K562 (cell line): ENCODE data around the gene PPP4R1. TPM values are rescaled to one million over a fixed set of nuclear protein-coding genes. Genes with fewer than 3 reads are reported as not detected.

Source experiments
- ATAC-seq: fragments of 200-7000 bp; cut with Tn5 transposase; 3 replicates; pipeline ENCODE4 v1.9.1; 2020; ENCODE audit warnings: moderate library complexity
- BruUV-seq: library from RNA; stranded (reverse); fragments of 400-500 nt; replicated peaks from 2 replicates; lab custom pipeline; 2021; lab: Mats Ljungman, UMichigan
- CTCF ChIA-PET: fragments of 300-600 bp; formaldehyde crosslinking; extraction: SDS; loops from one replicate; lab custom pipeline; 2021; ENCODE audit warnings: low intra/inter-chr PET ratio; lab: Yijun Ruan, JAX
- POLR2A ChIA-PET: fragments of 300-600, 350-650 bp; sonication (Branson Sonifier 250); formaldehyde crosslinking; extraction: SDS; loops from one replicate; lab custom pipeline; 2021; ENCODE audit warnings: antibody characterized with exemption, inconsistent platforms; lab: Yijun Ruan, JAX
- DNase-seq, 4 experiments: peaks; one replicate each; pipeline versions ENCODE4 v3.0.0 to v3.0.0-alpha.2; 2011 to 2018; ENCODE audit warnings: low spot score in 3 of 4, mixed read lengths in 3 of 4; ENCODE audit errors: extremely low read depth in 1 of 4
- FAIRE-seq: peaks from 2 replicates; lab custom pipeline; 2011; peaks lifted over from hg19 to GRCh38; lab: Jason Lieb, UNC
- H2AFZ ChIP-seq: 2 replicates; pipeline ENCODE4 v1.6.0; 2011; ENCODE audit warnings: low read depth, low read length, control low read depth, inconsistent platforms
- H3K27ac ChIP-seq: fragments of 200-600 bp; 3 replicates; pipeline ENCODE4 v1.8.0; 2011; ENCODE audit warnings: low read depth, mild to moderate bottlenecking, control low read depth, inconsistent platforms, low read length, moderate library complexity, mixed read lengths; ENCODE audit errors: extremely low read depth
- H3K27me3 ChIP-seq, 2 experiments: fragments of 300-600 bp in 1 of 2; 2 replicates in 1 of 2; 3 replicates in 1 of 2; pipeline versions ENCODE4 v1.6.0 to v1.8.0; 2011; ENCODE audit warnings: inconsistent platforms in 2 of 2, low read length in 2 of 2, mild to moderate bottlenecking in 1 of 2, mixed read lengths in 1 of 2, moderate library complexity in 1 of 2; ENCODE audit not compliant: control insufficient read depth in 2 of 2, insufficient read depth in 2 of 2
- H3K36me3 ChIP-seq: fragments of 300-600 bp; 3 replicates; pipeline ENCODE4 v1.8.0; 2011; ENCODE audit warnings: mild to moderate bottlenecking, low read length, inconsistent platforms; ENCODE audit not compliant: control insufficient read depth, insufficient read depth
- H3K4me1 ChIP-seq, 2 experiments: fragments of 200-600 bp in 1 of 2; replicated peaks in 1 of 2; 2 replicates in 1 of 2; 3 replicates in 1 of 2; pipeline versions ENCODE4 v1.5.1 to v1.8.0; 2011; ENCODE audit warnings: inconsistent platforms in 2 of 2, low read length in 2 of 2, mild to moderate bottlenecking in 1 of 2, mixed read lengths in 1 of 2, moderate library complexity in 1 of 2; ENCODE audit not compliant: control insufficient read depth in 2 of 2, insufficient read depth in 2 of 2
- H3K4me2 ChIP-seq: 2 replicates; pipeline ENCODE4 v1.6.1; 2011; ENCODE audit warnings: low read length, control low read depth, inconsistent platforms, mixed read lengths; ENCODE audit not compliant: insufficient read depth
- H3K4me3 ChIP-seq: fragments of 200-600 bp; sonication (generic), shearing (Covaris generic); 2 replicates; pipeline ENCODE4 v1.5.1; 2016; ENCODE audit warnings: control low read depth, inconsistent platforms
- H3K79me2 ChIP-seq: fragments of 200-600 bp; 3 replicates; pipeline ENCODE4 v1.8.0; 2011; ENCODE audit warnings: low read length, inconsistent platforms; ENCODE audit not compliant: control insufficient read depth, insufficient read depth
- H3K9ac ChIP-seq, 2 experiments: 2 replicates each; pipeline versions ENCODE4 v1.6.0 to v1.6.1; 2011; ENCODE audit warnings: low read depth in 2 of 2, low read length in 2 of 2, control low read depth in 1 of 2, inconsistent platforms in 1 of 2, mild to moderate bottlenecking in 1 of 2, mixed read lengths in 1 of 2; ENCODE audit not compliant: insufficient read depth in 1 of 2
- H3K9me1 ChIP-seq: one replicate; pipeline ENCODE4 v1.6.0; 2011; ENCODE audit warnings: inconsistent platforms, mild to moderate bottlenecking, low read length, moderate library complexity; ENCODE audit not compliant: control insufficient read depth, insufficient read depth
- H3K9me3 ChIP-seq: replicated peaks from 2 replicates; pipeline ENCODE4 v1.5.1; 2011; ENCODE audit warnings: low read depth, low read length, inconsistent platforms; ENCODE audit not compliant: control insufficient read depth, insufficient read depth
- H4K20me1 ChIP-seq: replicated peaks from 2 replicates; pipeline ENCODE4 v1.6.1; 2011; ENCODE audit warnings: low read length, inconsistent platforms, mixed read lengths; ENCODE audit not compliant: control insufficient read depth, insufficient read depth
- ATF1 ChIP-seq, 2 experiments: fragments of 450-650 bp in 1 of 2; IDR thresholded peaks; 2 replicates each; pipeline ENCODE4 v1.6.1; 2016; ENCODE audit warnings: missing compliant biosample characterization in 1 of 2, missing genetic modification characterization in 1 of 2
- DACH1 ChIP-seq: fragments of 450-650 bp; IDR thresholded peaks from 2 replicates; pipeline ENCODE4 v1.6.1; 2018; ENCODE audit not compliant: partially characterized antibody
- HDAC1 ChIP-seq, 2 experiments: fragments of 450-650 bp; IDR thresholded peaks; 2 replicates each; pipeline ENCODE4 v1.6.1; 2016 to 2017; ENCODE audit warnings: inconsistent platforms in 1 of 2, mild to moderate bottlenecking in 1 of 2, moderate library complexity in 1 of 2
- SMAD2 ChIP-seq: fragments of 150-350 bp; IDR thresholded peaks from 2 replicates; pipeline ENCODE4 v1.6.1; 2014; ENCODE audit warnings: low read depth, mild to moderate bottlenecking, low read length
- SPI1 ChIP-seq: IDR thresholded peaks from 2 replicates; pipeline ENCODE4 v1.6.1; 2011; ENCODE audit warnings: low read depth, low read length, control low read depth, borderline replicate concordance
- ZC3H11A ChIP-seq: IDR thresholded peaks from 2 replicates; pipeline ENCODE4 v1.6.1; 2012; ENCODE audit warnings: low read depth, low read length, improper control_type of control experiment
- ZNF121 ChIP-seq: sonication (generic); formaldehyde crosslinking; conservative IDR thresholded peaks from 2 replicates; pipeline ENCODE4 v1.8.0; 2022; ENCODE audit warnings: missing genetic modification reagents
- ZNF253 ChIP-seq: fragments of 250-450 bp; sonication (Bioruptor Pico); conservative IDR thresholded peaks from 2 replicates; pipeline ENCODE4 v1.6.1; 2021; ENCODE audit warnings: mild to moderate bottlenecking
- in situ Hi-C: fragments of 300-500 bp; cut with MboI; formaldehyde crosslinking; loops from 4 replicates; pipeline ENCODE4 v1.15.0; 2018; ENCODE audit warnings: inconsistent platforms, mixed read lengths
- intact Hi-C: fragments of 100-400 bp; cut with micrococcal nuclease; formaldehyde crosslinking; loops from 2 replicates; pipeline ENCODE4 v1.14.2; 2022
- polyA plus RNA-seq, 8 experiments: library from polyadenylated mRNA; depleted of rRNA in 4 of 8; stranded (reverse) in 5 of 8; unstranded in 3 of 8; fragments of >200 nt; fragmentation: Nextera tagmentation in 2 of 8; fragmentation: Illumina TruSeq in 1 of 8; extraction: Ambion mirVana in 2 of 8; extraction: Trizol in 1 of 8; gene quantifications; 2 replicates each; pipeline versions ENCODE4 v1.2.1 to v1.2.3, GENCODE V29; 2011 to 2014; ENCODE audit warnings: inconsistent platforms in 1 of 8, missing spikeins in 1 of 8
- total RNA-seq, 7 experiments: library from RNA; depleted of rRNA in 6 of 7; stranded (reverse); fragments of >200 nt in 6 of 7; fragmentation: Illumina TruSeq in 2 of 7; extraction: Trizol in 2 of 7; gene quantifications; 2 replicates each; pipeline versions ENCODE4 v1.2.1 to v1.2.3, GENCODE V29; 2011 to 2021; ENCODE audit warnings: low replicate concordance in 1 of 7
- TF ChIP-seq, protein P1 (sequence below): IDR thresholded peaks from 2 replicates; pipeline ENCODE4 v1.6.1; 2011; ENCODE audit warnings: borderline replicate concordance, low read depth, mild to moderate bottlenecking, moderate library complexity, low read length; ENCODE audit not compliant: insufficient read depth, poor library complexity, severe bottlenecking
- TF ChIP-seq, protein P2 (sequence below): IDR thresholded peaks from 3 replicates; pipeline ENCODE4 v1.6.1; 2011; ENCODE audit warnings: borderline replicate concordance, mild to moderate bottlenecking, moderate library complexity; ENCODE audit not compliant: insufficient read length; ENCODE audit errors: extremely low read depth
- TF ChIP-seq, protein P3 (sequence below): fragments of 250-450 bp; sonication (Bioruptor Pico); IDR thresholded peaks from 2 replicates; pipeline ENCODE4 v1.4.0; 2020; ENCODE audit warnings: borderline replicate concordance
- TF ChIP-seq, protein P4 (sequence below), 2 experiments: fragments of 450-650 bp; IDR thresholded peaks; 2 replicates each; pipeline ENCODE4 v1.6.1; 2016
- TF ChIP-seq, protein P5 (sequence below): fragments of 450-650 bp; IDR thresholded peaks from 2 replicates; pipeline ENCODE4 v1.6.1; 2016; ENCODE audit warnings: low read depth, mild to moderate bottlenecking, moderate library complexity

PPP4R1 gene
- total and polyA plus RNA-seq, 9 of the 15 experiments (the other 6 are each of a cell fraction or from before 2014, with no cell fraction given), result 23.5 to 136 (median 84.5) TPM

- Histone ChIP-seq H4K20me1 (no peaks in the 10 kb centered on the region), H3K9me3 (no peaks in the 10 kb centered on the region), H3K27me3 (no peaks in the 10 kb centered on the region), H3K4me1 (no peaks in the 10 kb centered on the region), H3K27ac (no peak overlapping the region), H3K4me3 (no peak overlapping the region), H3K9me1 (no peaks in the 10 kb centered on the region), H3K4me2 (no peak overlapping the region), H3K79me2 (no peaks in the 10 kb centered on the region), H3K36me3 (peaks cover 83% of the 10 kb centered on the region), H3K9ac (no peak overlapping the region), H2AFZ (no peak overlapping the region)
- POLR2A ChIA-PET, result interaction anchor here (0.6 to 1.3 kb wide), 2 partner anchors 8 to 11 kb away, joined by 3 read pairs; no protein-coding TSS in a partner anchor
- in situ Hi-C loops (no loop called here), intact Hi-C loops (no loop called here)
- BruUV-seq, result no TSS peak
- FAIRE-seq (no peak), ATAC-seq (no peak), DNase-seq (no peak)
- no peak for TF ChIP-seq ZC3H11A
- TF ChIP-seq, protein P1, sequence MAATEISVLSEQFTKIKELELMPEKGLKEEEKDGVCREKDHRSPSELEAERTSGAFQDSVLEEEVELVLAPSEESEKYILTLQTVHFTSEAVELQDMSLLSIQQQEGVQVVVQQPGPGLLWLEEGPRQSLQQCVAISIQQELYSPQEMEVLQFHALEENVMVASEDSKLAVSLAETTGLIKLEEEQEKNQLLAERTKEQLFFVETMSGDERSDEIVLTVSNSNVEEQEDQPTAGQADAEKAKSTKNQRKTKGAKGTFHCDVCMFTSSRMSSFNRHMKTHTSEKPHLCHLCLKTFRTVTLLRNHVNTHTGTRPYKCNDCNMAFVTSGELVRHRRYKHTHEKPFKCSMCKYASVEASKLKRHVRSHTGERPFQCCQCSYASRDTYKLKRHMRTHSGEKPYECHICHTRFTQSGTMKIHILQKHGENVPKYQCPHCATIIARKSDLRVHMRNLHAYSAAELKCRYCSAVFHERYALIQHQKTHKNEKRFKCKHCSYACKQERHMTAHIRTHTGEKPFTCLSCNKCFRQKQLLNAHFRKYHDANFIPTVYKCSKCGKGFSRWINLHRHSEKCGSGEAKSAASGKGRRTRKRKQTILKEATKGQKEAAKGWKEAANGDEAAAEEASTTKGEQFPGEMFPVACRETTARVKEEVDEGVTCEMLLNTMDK, result no peak
- no peak for TF ChIP-seq DACH1
- TF ChIP-seq, protein P2, sequence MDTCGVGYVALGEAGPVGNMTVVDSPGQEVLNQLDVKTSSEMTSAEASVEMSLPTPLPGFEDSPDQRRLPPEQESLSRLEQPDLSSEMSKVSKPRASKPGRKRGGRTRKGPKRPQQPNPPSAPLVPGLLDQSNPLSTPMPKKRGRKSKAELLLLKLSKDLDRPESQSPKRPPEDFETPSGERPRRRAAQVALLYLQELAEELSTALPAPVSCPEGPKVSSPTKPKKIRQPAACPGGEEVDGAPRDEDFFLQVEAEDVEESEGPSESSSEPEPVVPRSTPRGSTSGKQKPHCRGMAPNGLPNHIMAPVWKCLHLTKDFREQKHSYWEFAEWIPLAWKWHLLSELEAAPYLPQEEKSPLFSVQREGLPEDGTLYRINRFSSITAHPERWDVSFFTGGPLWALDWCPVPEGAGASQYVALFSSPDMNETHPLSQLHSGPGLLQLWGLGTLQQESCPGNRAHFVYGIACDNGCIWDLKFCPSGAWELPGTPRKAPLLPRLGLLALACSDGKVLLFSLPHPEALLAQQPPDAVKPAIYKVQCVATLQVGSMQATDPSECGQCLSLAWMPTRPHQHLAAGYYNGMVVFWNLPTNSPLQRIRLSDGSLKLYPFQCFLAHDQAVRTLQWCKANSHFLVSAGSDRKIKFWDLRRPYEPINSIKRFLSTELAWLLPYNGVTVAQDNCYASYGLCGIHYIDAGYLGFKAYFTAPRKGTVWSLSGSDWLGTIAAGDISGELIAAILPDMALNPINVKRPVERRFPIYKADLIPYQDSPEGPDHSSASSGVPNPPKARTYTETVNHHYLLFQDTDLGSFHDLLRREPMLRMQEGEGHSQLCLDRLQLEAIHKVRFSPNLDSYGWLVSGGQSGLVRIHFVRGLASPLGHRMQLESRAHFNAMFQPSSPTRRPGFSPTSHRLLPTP, result no peak
- no peak for TF ChIP-seq ZNF121 (CRISPR knock-in tag)
- TF ChIP-seq, protein P3, sequence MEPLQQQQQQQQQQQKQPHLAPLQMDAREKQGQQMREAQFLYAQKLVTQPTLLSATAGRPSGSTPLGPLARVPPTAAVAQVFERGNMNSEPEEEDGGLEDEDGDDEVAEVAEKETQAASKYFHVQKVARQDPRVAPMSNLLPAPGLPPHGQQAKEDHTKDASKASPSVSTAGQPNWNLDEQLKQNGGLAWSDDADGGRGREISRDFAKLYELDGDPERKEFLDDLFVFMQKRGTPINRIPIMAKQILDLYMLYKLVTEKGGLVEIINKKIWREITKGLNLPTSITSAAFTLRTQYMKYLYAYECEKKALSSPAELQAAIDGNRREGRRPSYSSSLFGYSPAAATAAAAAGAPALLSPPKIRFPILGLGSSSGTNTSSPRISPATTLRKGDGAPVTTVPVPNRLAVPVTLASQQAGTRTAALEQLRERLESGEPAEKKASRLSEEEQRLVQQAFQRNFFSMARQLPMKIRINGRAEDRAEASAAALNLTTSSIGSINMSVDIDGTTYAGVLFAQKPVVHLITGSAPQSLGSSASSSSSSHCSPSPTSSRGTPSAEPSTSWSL, result no peak
- no peak for TF ChIP-seq ATF1 (CRISPR knock-in tag; IDR thresholded peaks at IDR 0.05)
- no peak for TF ChIP-seq ATF1 (tag; IDR thresholded peaks at IDR 0.05)
- TF ChIP-seq, protein P4, sequence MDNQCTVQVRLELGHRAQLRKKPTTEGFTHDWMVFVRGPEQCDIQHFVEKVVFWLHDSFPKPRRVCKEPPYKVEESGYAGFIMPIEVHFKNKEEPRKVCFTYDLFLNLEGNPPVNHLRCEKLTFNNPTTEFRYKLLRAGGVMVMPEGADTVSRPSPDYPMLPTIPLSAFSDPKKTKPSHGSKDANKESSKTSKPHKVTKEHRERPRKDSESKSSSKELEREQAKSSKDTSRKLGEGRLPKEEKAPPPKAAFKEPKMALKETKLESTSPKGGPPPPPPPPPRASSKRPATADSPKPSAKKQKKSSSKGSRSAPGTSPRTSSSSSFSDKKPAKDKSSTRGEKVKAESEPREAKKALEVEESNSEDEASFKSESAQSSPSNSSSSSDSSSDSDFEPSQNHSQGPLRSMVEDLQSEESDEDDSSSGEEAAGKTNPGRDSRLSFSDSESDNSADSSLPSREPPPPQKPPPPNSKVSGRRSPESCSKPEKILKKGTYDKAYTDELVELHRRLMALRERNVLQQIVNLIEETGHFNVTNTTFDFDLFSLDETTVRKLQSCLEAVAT (IDR thresholded peaks at IDR 0.05), result no peak
- no peak for TF ChIP-seq SMAD2
- no peak for TF ChIP-seq ZNF253 (CRISPR knock-in tag)
- TF ChIP-seq, protein P5, sequence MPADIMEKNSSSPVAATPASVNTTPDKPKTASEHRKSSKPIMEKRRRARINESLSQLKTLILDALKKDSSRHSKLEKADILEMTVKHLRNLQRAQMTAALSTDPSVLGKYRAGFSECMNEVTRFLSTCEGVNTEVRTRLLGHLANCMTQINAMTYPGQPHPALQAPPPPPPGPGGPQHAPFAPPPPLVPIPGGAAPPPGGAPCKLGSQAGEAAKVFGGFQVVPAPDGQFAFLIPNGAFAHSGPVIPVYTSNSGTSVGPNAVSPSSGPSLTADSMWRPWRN, result no peak
- no peak for TF ChIP-seq SPI1
- TF ChIP-seq HDAC1 (IDR thresholded peaks at IDR 0.05), result no peak
- CTCF ChIA-PET, result no interaction called here
These were observed 46.2 kb downstream of the PPP4R1 start for GRCh38 chr18:9568186-9568585.
